Colonic mucosa (tissue), 4 donors: ENCODE data around the gene TSPAN19. TPM values are rescaled to one million over a fixed set of nuclear protein-coding genes. Genes with fewer than 3 reads are reported as not detected.
A peak's percentile ranks its signal among the peaks of the same experiment; 100 is the strongest.

Experiments used
- DNase-seq: peaks from one replicate; pipeline ENCODE4 v3.0.0-alpha.2; 2020
- H3K27ac ChIP-seq: fragments of 200-600 bp; one replicate; pipeline ENCODE4 v1.8.0; 2021
- H3K27me3 ChIP-seq: fragments of 200-600 bp; one replicate; pipeline ENCODE4 v1.8.0; 2021
- H3K36me3 ChIP-seq: fragments of 200-600 bp; one replicate; pipeline ENCODE4 v1.8.0; 2021
- H3K4me1 ChIP-seq: fragments of 200-600 bp; one replicate; pipeline ENCODE4 v1.8.0; 2021; ENCODE audit warnings: mild to moderate bottlenecking
- H3K4me3 ChIP-seq: fragments of 200-600 bp; one replicate; pipeline ENCODE4 v1.8.0; 2021
- H3K9ac ChIP-seq, 2 donors: one replicate each; pipeline ENCODE4 v1.7.0; 2013; ENCODE audit warnings: control low read depth in 2 of 2, low read depth in 2 of 2, low read length in 2 of 2
- H3K9me3 ChIP-seq: fragments of 200-600 bp; one replicate; pipeline ENCODE4 v1.8.0; 2021
- CTCF ChIP-seq: fragments of 200-600 bp; IDR thresholded peaks from one replicate; pipeline ENCODE4 v1.8.0; 2022; ENCODE audit warnings: antibody characterized with exemption, mild to moderate bottlenecking
- intact Hi-C: fragments of 100-400 bp; cut with DNase I; formaldehyde crosslinking; loops from one replicate; pipeline ENCODE4 v1.14.1; 2022
- total RNA-seq, 2 donors: library from RNA; stranded (reverse); fragmentation: NEBNext Ultra II Directional in 1 of 2; extraction: Animal tissue kit (Norgen Biotek cat#: 25700) in 1 of 2; gene quantifications; one replicate each; pipeline ENCODE4 v1.2.1, GENCODE V29; 2021
- donor health status: healthy.
- donor health status: DM: no; HTN: no; CAD: no.
- donor health status: DM: no; HTN: no; CAD: no.

TSPAN19 gene
- not detected for total RNA-seq

- no peaks in the 10 kb centered on the region for H3K27me3 ChIP-seq
- intact Hi-C loops, result no loop called here
- H3K36me3 ChIP-seq, result no peaks in the 10 kb centered on the region
- no peaks in the 10 kb centered on the region for H3K4me1 ChIP-seq
- no peak within 1 kb of the TSS for H3K27ac ChIP-seq
- peak within 1 kb of the TSS; percentile 33 for H3K4me3 ChIP-seq
- TF ChIP-seq CTCF, result no peak
- H3K9me3 ChIP-seq, result no peaks in the 10 kb centered on the region
- H3K9ac ChIP-seq, result peak within 1 kb of the TSS in 1 of 2 donors; percentile 46
- peak; percentile 55 for DNase-seq
Measured at GRCh38 chr12:85036234-85036707, at the start of gene TSPAN19, which contains the start of gene LRRIQ1. Gene TSPAN19 (minus strand): TSS chr12:85036277. CDS start chr12:85029946, 6,331 bp downstream. Gene LRRIQ1 (plus strand): TSS chr12:85036351. CDS start chr12:85038177, 1,826 bp downstream.

GRCh38 chr12:85085066-85085465, 49.0 kb upstream of the TSPAN19 start:
- H3K36me3 ChIP-seq, result no peaks in the 10 kb centered on the region
- no peaks in the 10 kb centered on the region for H3K27me3 ChIP-seq
- no peak overlapping the region for H3K27ac ChIP-seq
- intact Hi-C loops, result no loop called here
- TF ChIP-seq CTCF, result no peak
- H3K4me1 ChIP-seq, result no peaks in the 10 kb centered on the region
- H3K4me3 ChIP-seq, result no peak overlapping the region
- no peak for DNase-seq
- no peaks in the 10 kb centered on the region for H3K9me3 ChIP-seq
- no peak overlapping the region for H3K9ac ChIP-seq

- Histone ChIP-seq H3K36me3 (no peaks in the 10 kb centered on the region), H3K9me3 (no peaks in the 10 kb centered on the region), H3K9ac (no peak overlapping the region), H3K4me3 (no peak overlapping the region), H3K4me1 (no peaks in the 10 kb centered on the region), H3K27me3 (no peaks in the 10 kb centered on the region), H3K27ac (no peak overlapping the region)
- no peak for DNase-seq
- no peak for TF ChIP-seq CTCF
- intact Hi-C loops, result loop anchor here (10.0 kb wide), 1 partner anchor 368 kb away; no protein-coding TSS in a partner anchor
Measured at GRCh38 chr12:85076688-85077430, 40.8 kb upstream of the TSPAN19 start.

- Histone ChIP-seq H3K36me3 (no peaks in the 10 kb centered on the region), H3K27me3 (no peaks in the 10 kb centered on the region), H3K9ac (no peak overlapping the region), H3K27ac (no peak overlapping the region), H3K4me3 (no peak overlapping the region), H3K4me1 (no peaks in the 10 kb centered on the region), H3K9me3 (no peaks in the 10 kb centered on the region)
- intact Hi-C loops, result loop anchor here (10.0 kb wide), 1 partner anchor 372 kb away; no protein-coding TSS in a partner anchor
- TF ChIP-seq CTCF, result no peak
- DNase-seq, result no peak
Measured at GRCh38 chr12:85072826-85073225, 36.7 kb upstream of the TSPAN19 start.

GRCh38 chr12:85065837-85066482, 29.9 kb upstream of the TSPAN19 start:
- no peaks in the 10 kb centered on the region for H3K9me3 ChIP-seq
- H3K4me1 ChIP-seq, result no peaks in the 10 kb centered on the region
- no peak overlapping the region for H3K27ac ChIP-seq
- no peak overlapping the region for H3K4me3 ChIP-seq
- intact Hi-C loops, result no loop called here
- no peaks in the 10 kb centered on the region for H3K27me3 ChIP-seq
- TF ChIP-seq CTCF, result no peak
- H3K9ac ChIP-seq, result no peak overlapping the region
- no peak for DNase-seq
- no peaks in the 10 kb centered on the region for H3K36me3 ChIP-seq
